Endothelial cell of umbilical vein (primary cell): ENCODE measurements around the gene WNT11. TPM values are rescaled to one million over a fixed set of nuclear protein-coding genes. Genes with fewer than 3 reads are reported as not detected.

Experiments used
- BruUV-seq: library from RNA; stranded (reverse); fragments of 400-500 nt; replicated peaks from 2 replicates; lab custom pipeline; 2021; lab: Mats Ljungman, UMichigan
- CTCF ChIA-PET: fragments of 300-600, 350-600 bp; sonication (Branson Sonifier 250); formaldehyde crosslinking; loops from one replicate; lab custom pipeline; 2021; ENCODE audit warnings: antibody characterized with exemption, inconsistent platforms; lab: Charles Lee
- POLR2A ChIA-PET: fragments of 300-600, 350-600 bp; sonication (Branson Sonifier 250); formaldehyde crosslinking; loops from one replicate; lab custom pipeline; 2021; ENCODE audit warnings: antibody characterized with exemption, inconsistent platforms; lab: Charles Lee
- DNase-seq: peaks from one replicate; pipeline ENCODE4 v3.0.0-alpha.2; 2011; ENCODE audit warnings: low read depth, low spot score
- FAIRE-seq: peaks from 2 replicates; lab custom pipeline; 2011; peaks lifted over from hg19 to GRCh38; lab: Jason Lieb, UNC
- H2AFZ ChIP-seq: 2 replicates; pipeline ENCODE4 v1.6.0; 2012; ENCODE audit warnings: low read depth, low read length, control low read depth, inconsistent platforms
- H3K27ac ChIP-seq: 2 replicates; pipeline ENCODE4 v1.5.1; 2011; ENCODE audit warnings: low read depth, mild to moderate bottlenecking, control low read depth, low read length, moderate library complexity; ENCODE audit not compliant: insufficient read depth
- H3K27me3 ChIP-seq, 2 experiments: 2 replicates each; pipeline versions ENCODE4 v1.6.0 to v1.6.1; 2011; ENCODE audit warnings: low read length in 2 of 2, mixed read lengths in 1 of 2; ENCODE audit not compliant: control insufficient read depth in 2 of 2, insufficient read depth in 2 of 2
- H3K36me3 ChIP-seq, 2 experiments: 2 replicates in 1 of 2; 3 replicates in 1 of 2; pipeline ENCODE4 v1.5.1; 2011; ENCODE audit warnings: low read length in 2 of 2, mild to moderate bottlenecking in 1 of 2, moderate library complexity in 1 of 2; ENCODE audit not compliant: control insufficient read depth in 2 of 2, insufficient read depth in 2 of 2; ENCODE audit errors: extremely low read depth in 1 of 2
- H3K4me1 ChIP-seq: 3 replicates; pipeline ENCODE4 v1.5.1; 2011; ENCODE audit warnings: mild to moderate bottlenecking, low read length; ENCODE audit not compliant: control insufficient read depth, insufficient read depth; ENCODE audit errors: extremely low read depth
- H3K4me2 ChIP-seq: 2 replicates; pipeline ENCODE4 v1.6.1; 2011; ENCODE audit warnings: low read length, control low read depth, mixed read lengths; ENCODE audit not compliant: insufficient read depth
- H3K4me3 ChIP-seq, 3 experiments: fragments of 200-600 bp in 1 of 3; sonication (generic), shearing (Covaris generic) in 1 of 3; replicated peaks in 1 of 3; 2 replicates each; pipeline ENCODE4 v1.5.1; 2011 to 2016; ENCODE audit warnings: control low read depth in 3 of 3, low read length in 3 of 3, mild to moderate bottlenecking in 2 of 3, inconsistent platforms in 1 of 3, low read depth in 1 of 3, moderate library complexity in 1 of 3; ENCODE audit not compliant: insufficient read depth in 1 of 3
- H3K79me2 ChIP-seq: 2 replicates; pipeline ENCODE4 v1.6.0; 2012; ENCODE audit warnings: low read length, inconsistent platforms; ENCODE audit not compliant: control insufficient read depth, insufficient read depth
- H3K9ac ChIP-seq: replicated peaks from 2 replicates; pipeline ENCODE3; 2011; ENCODE audit warnings: low read length, control low read depth; ENCODE audit not compliant: insufficient read depth; ENCODE audit errors: extremely low read depth
- H3K9me1 ChIP-seq: replicated peaks from 3 replicates; pipeline ENCODE4 v1.6.0; 2011; ENCODE audit warnings: mild to moderate bottlenecking, low read length; ENCODE audit not compliant: control insufficient read depth, insufficient read depth; ENCODE audit errors: extremely low read depth
- H3K9me3 ChIP-seq: replicated peaks from 2 replicates; pipeline ENCODE4 v1.5.1; 2012; ENCODE audit warnings: low read length, inconsistent platforms; ENCODE audit not compliant: control insufficient read depth, insufficient read depth
- H4K20me1 ChIP-seq: replicated peaks from 2 replicates; pipeline ENCODE3; 2011; ENCODE audit warnings: mild to moderate bottlenecking, low read length; ENCODE audit not compliant: control insufficient read depth, insufficient read depth; ENCODE audit errors: extremely low read depth
- CTCF ChIP-seq, 2 donors: IDR thresholded peaks; 1 replicate in 1 of 2; 2 replicates in 1 of 2; pipeline ENCODE4 v1.5.1; 2011; ENCODE audit warnings: low read length in 2 of 2, mild to moderate bottlenecking in 2 of 2, moderate library complexity in 2 of 2, control low read depth in 1 of 2, inconsistent platforms in 1 of 2, low read depth in 1 of 2; ENCODE audit not compliant: insufficient read depth in 1 of 2; ENCODE audit errors: extremely low read depth in 1 of 2
- FOS ChIP-seq: IDR thresholded peaks from 2 replicates; pipeline ENCODE4 v1.6.1; 2011; ENCODE audit warnings: mild to moderate bottlenecking, low read length, moderate library complexity, borderline replicate concordance; ENCODE audit not compliant: insufficient read depth
- MAX ChIP-seq: IDR thresholded peaks from 2 replicates; pipeline ENCODE4 v1.6.1; 2011; ENCODE audit not compliant: insufficient read depth, insufficient read length
- dilution Hi-C: fragments of 300-500 bp; cut with MboI; formaldehyde crosslinking; loops from one replicate; pipeline ENCODE4 v1.15.0; 2019; ENCODE audit warnings: low sequenced_read_pairs; ENCODE audit not compliant: extremely low pct_ligation_motif_present
- intact Hi-C: fragments of 100-400 bp; cut with micrococcal nuclease; formaldehyde crosslinking; loops from one replicate; pipeline ENCODE4 v1.10.0; 2022
- polyA plus RNA-seq, 4 experiments: library from polyadenylated mRNA; depleted of rRNA in 3 of 4; stranded (reverse) in 3 of 4; unstranded in 1 of 4; fragments of >200 nt; gene quantifications; 2 replicates each; pipeline versions ENCODE4 v1.2.1 to v1.2.3, GENCODE V29; 2011 to 2012; ENCODE audit warnings: missing spikeins in 1 of 4
- total RNA-seq: library from RNA; stranded (reverse); gene quantifications from 2 replicates; pipeline ENCODE4 v1.2.3, GENCODE V29; 2021

WNT11 gene
- total and polyA plus RNA-seq, 2 donors (not counting 3 experiments of a cell fraction or from before 2014, with no cell fraction given) = not detected

GRCh38 chr11:76242004-76242779 lies 35.9 kb upstream of the WNT11 start:
- Histone ChIP-seq H3K9me1 (no peaks in the 10 kb centered on the region), H3K4me2 (no peak overlapping the region), H4K20me1 (no peaks in the 10 kb centered on the region), H3K27ac (no peak overlapping the region), H3K36me3 (no peaks in the 10 kb centered on the region), H3K9me3 (no peaks in the 10 kb centered on the region), H2AFZ (no peak overlapping the region), H3K79me2 (no peaks in the 10 kb centered on the region), H3K4me3 (no peak overlapping the region), H3K9ac (no peak overlapping the region), H3K4me1 (peaks cover 6% of the 10 kb centered on the region), H3K27me3 (no peaks in the 10 kb centered on the region)
- dilution Hi-C loops (no loop called here), intact Hi-C loops (no loop called here)
- TF ChIP-seq FOS (no peak), MAX (no peak), CTCF (IDR thresholded peaks at IDR 0.05; ENCODE audit: extremely low read depth in 1 of 2, insufficient read depth in 1 of 2, low read depth in 1 of 2, low read length in 2 of 2) (no peak)
- no peak for FAIRE-seq
- ChIA-PET CTCF (interaction anchor here (1.1 kb wide), 1 partner anchor 35 kb away, joined by 3 read pairs; no protein-coding TSS in a partner anchor), POLR2A (no interaction called here)
- DNase-seq = no peak
- no TSS peak for BruUV-seq
